Ammon's horn (tissue), 1 donor: ENCODE data around the gene ADAMTS20.
"Not testable (repeated sequence)": the region's sequence is repeated elsewhere in the genome, so short reads cannot be mapped to it uniquely, and the experiment has no call there.

ENCODE experiments used
- DNase-seq: peaks from one replicate; pipeline ENCODE4 v3.0.0-alpha.2; 2016; ENCODE audit warnings: low spot score

ADAMTS20 gene, protein sequence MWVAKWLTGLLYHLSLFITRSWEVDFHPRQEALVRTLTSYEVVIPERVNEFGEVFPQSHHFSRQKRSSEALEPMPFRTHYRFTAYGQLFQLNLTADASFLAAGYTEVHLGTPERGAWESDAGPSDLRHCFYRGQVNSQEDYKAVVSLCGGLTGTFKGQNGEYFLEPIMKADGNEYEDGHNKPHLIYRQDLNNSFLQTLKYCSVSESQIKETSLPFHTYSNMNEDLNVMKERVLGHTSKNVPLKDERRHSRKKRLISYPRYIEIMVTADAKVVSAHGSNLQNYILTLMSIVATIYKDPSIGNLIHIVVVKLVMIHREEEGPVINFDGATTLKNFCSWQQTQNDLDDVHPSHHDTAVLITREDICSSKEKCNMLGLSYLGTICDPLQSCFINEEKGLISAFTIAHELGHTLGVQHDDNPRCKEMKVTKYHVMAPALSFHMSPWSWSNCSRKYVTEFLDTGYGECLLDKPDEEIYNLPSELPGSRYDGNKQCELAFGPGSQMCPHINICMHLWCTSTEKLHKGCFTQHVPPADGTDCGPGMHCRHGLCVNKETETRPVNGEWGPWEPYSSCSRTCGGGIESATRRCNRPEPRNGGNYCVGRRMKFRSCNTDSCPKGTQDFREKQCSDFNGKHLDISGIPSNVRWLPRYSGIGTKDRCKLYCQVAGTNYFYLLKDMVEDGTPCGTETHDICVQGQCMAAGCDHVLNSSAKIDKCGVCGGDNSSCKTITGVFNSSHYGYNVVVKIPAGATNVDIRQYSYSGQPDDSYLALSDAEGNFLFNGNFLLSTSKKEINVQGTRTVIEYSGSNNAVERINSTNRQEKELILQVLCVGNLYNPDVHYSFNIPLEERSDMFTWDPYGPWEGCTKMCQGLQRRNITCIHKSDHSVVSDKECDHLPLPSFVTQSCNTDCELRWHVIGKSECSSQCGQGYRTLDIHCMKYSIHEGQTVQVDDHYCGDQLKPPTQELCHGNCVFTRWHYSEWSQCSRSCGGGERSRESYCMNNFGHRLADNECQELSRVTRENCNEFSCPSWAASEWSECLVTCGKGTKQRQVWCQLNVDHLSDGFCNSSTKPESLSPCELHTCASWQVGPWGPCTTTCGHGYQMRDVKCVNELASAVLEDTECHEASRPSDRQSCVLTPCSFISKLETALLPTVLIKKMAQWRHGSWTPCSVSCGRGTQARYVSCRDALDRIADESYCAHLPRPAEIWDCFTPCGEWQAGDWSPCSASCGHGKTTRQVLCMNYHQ (N-terminal part only)

DNA sequence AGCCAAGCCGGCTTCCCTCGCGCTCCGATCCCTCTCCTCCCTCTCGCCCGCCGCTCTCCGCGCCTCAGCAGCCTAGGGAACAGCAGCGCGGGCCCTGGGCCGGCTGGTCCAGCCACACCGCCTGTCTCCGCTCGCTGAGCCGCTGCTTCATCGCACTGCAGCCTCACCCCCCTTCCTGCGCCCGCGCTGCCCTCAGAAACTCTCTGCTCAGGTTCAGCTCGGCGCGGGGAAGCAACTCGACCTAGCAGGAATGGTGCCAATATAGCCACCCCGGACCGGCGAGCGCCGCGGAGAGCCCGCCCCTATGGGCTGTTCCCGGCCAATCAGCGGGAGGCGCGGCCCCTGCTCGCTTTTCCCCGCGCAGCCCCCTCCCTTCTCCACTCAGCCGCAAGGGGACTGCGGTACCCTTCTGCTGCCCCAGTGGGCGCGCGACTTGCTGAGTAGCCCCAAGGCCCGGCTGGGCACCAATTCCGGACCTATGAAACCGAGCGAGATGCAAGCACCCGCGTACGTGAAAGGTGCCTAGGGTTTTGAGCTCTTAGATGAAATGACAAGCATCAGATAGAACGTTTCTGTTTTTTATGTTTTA is at the start of gene ADAMTS20:
TSS of gene ADAMTS20 (minus strand) at position 233 of the 589 bp plus-strand sequence. CDS start 282 bp downstream, outside the sequence.
- no peak for DNase-seq

GRCh38 chr12:43599708-43600107 is 47.7 kb upstream of the ADAMTS20 start:
- no peak for DNase-seq

DNA sequence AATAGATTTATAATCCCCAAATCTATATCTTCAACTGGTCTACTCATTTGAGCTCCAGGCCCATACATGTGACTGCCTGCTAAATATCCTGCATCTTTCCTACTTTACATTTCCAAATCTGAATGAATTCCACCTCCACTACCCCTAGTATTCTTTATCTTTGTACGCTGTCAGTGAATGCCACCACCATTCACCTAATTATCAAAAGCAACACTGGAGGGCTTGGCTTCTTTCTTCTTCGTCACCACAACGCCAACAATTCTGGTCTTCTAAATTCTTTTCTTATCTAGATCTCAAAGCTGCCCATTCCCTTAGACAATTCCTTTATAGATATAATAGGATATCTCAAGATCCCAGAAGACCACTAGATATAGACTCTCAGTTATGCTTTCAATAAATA is 47.1 kb upstream of the ADAMTS20 start:
- DNase-seq: no peak

- no peak for DNase-seq
Measured at GRCh38 chr12:43590307-43590706, 38.3 kb upstream of the ADAMTS20 start.

- DNase-seq: no peak
Measured at GRCh38 chr12:43586646-43587245, 34.7 kb upstream of the ADAMTS20 start.

- DNase-seq: no peak
Measured at GRCh38 chr12:43585676-43586075, 33.7 kb upstream of the ADAMTS20 start.

DNA sequence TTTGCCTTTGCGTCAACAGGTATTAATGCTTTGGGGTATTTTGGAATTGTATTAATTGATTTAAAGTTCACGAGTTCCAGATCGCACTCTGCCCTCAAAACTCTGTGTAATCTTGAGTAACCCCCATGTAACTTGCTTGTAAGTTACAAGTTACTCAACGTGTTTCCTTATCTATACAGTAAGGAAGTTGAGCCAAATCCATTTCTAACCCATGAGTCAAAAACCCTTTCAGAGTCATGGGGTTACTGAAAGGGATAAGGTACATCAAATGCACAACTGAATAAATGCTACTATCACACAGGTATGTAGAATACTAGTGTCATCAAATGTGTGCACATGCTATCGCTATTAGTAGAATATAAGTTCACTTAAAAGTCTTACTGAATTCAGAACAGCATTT is 28.6 kb upstream of the ADAMTS20 start:
- no peak for DNase-seq

DNA sequence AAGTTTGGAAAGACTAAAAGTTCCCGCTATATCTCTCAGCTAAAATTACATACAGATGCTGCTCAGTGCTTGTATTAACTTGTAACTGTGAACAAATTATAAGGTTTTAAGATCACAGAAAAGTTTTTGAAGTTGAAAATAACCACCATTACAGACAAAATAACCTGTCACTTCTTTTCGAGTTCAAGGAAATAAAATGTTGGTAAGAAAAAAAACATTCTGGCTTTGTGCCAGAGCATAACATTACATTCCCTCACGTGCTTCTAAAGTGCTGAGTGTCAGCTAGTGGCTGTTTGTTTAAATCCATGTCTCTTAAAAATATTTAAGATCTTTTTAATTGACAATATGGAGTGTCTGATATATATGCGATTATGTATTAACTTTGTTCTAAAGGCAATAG is 27.2 kb upstream of the ADAMTS20 start:
- DNase-seq: no peak

GRCh38 chr12:43578782-43579181 is 26.8 kb upstream of the ADAMTS20 start:
- no peak for DNase-seq

DNA sequence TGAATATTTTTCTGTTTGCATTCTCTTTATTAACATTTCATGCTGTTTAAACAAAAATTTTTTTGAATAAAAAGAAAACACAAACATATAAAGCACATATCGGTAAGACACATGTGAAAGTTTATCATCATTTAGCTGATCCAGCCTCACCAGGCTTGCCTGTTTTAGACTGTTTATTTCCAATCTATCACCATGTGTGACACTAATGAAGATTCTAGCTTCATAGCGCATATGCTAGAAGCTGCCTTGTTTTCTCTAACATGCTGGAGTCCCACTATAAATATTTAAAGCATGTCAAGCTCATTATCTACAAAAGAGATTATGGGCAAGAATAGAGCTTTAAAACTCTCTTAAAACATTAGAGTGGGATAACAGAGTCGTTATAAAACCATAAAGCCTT is 25.4 kb upstream of the ADAMTS20 start:
- DNase-seq: no peak

DNA sequence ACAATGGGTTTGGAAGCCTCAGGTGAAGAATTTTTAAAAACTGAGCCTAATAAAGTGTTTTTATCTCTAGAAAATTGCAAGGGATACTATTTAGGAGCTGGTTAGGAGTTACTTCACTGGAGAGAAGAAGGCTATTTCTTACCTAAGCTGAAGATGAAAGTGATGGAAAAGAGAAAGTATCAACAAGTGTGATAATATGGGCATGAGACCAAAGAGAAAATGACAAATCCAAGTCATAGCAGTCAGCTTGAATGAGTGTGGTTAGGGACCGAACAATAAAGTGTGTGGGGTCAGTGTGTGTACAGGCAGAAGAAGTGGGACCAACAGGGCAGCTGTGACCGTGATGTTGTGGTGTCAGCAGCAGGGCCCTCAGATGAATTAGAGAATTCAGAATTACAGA is 24.2 kb upstream of the ADAMTS20 start:
- no peak for DNase-seq

GRCh38 chr12:43571885-43572284 is 19.9 kb upstream of the ADAMTS20 start:
- DNase-seq: no peak

GRCh38 chr12:43556057-43556456 is 4.1 kb upstream of the ADAMTS20 start:
- no peak for DNase-seq

GRCh38 chr12:43551279-43551970 is 578 bp downstream of the ADAMTS20 start:
- no peak for DNase-seq

- DNase-seq: no peak
Measured at GRCh38 chr12:43550831-43551271, 1.2 kb downstream of the ADAMTS20 start.

GRCh38 chr12:43544703-43545102 is 7.3 kb downstream of the ADAMTS20 start:
- no peak for DNase-seq

DNA sequence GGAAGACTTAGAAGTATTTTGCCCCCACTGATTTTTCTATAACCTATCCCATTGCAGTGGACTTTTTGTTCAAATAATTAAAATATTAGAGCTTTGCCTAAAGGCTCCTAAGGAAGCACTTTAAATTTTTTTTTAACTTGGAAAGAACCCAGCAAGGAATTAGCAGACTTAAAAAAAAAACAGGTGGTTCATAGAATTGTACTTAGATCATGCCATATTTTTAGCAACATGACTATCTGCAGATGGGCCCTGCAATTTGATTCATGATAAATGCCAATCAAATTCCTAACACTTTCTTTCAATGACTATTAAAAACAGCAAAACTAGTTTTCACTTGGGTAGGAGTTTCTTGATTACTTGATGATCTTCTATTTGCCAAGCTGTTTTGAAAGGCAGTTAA is 11.5 kb downstream of the ADAMTS20 start:
- DNase-seq: no peak

GRCh38 chr12:43537675-43538074 is 14.3 kb downstream of the ADAMTS20 start:
- not testable (repeated sequence) for DNase-seq

DNA sequence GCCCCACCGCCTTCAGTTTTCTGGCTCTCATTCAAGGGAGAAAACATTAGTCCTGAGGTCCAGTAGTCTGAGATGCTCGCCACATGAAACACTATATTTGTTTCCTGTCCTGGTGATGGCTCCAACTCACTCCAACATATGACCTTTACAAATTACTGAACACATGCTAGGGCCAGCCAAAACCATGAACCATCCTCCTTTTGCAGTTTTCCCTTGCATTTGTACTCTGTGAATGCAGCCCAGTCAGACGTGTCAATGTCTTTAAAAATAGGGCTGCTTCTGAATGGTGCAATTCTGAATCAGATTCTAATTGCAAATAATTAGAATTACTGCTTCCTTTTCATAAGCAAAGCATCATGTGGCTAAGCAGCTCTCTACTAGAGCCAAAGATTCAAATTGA is 36.0 kb downstream of the ADAMTS20 start:
- DNase-seq: no peak

DNA sequence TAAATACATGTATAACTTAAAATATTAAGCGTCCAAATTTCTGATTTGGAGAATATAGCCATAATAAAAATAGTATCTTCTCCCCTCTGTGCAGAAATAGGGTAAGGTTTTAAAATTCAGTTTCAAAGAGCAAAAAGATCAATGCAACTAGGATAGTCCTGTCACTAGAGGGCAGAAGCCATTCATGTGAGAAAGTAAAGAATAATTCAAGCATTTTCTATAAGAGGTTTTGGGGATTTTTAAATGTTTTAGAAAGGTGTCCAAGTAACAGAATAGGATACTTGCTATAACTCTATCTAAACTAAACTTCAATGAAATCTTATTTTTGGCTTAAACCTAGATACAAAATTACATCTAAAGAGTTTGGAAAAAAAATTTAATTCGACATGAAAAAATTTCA is 50.3 kb downstream of the ADAMTS20 start:
- DNase-seq: no peak
